ENCODE results near the gene NOL9. TPM values are rescaled to one million over a fixed set of nuclear protein-coding genes. Genes with fewer than 3 reads are reported as not detected.
"Not testable (repeated sequence)": the region's sequence is repeated elsewhere in the genome, so short reads cannot be mapped to it uniquely, and the experiment has no call there.

NOL9 gene
- total and polyA plus RNA-seq, 2 of the 13 experiments (the other 11 are each of a cell fraction or from before 2014, with no cell fraction given), result 18.0 to 24.7 TPM

GRCh38 chr1:6599991-6600390, 45.7 kb upstream of the NOL9 start:
- in situ Hi-C loops (cut with HindIII; ENCODE audit: extremely low pct_ligation_motif_present, low pct_unique_long_range_greater_than_20kb); H3K9me3 ChIP-seq (ENCODE audit: low read length); H3K27me3 ChIP-seq (ENCODE audit: control insufficient read depth in 1 of 2, insufficient read depth in 2 of 2, low read length in 2 of 2); DNase-seq (ENCODE audit: low spot score); FAIRE-seq; BruUV-seq (replicated peaks); CTCF ChIA-PET (ENCODE audit: low intra/inter-chr PET ratio, low total read pairs); ATAC-seq; H2AFZ ChIP-seq (ENCODE audit: low read length): not testable (repeated sequence)
- peak overlapping the region; percentile 97 for H3K4me2 ChIP-seq (ENCODE audit: low read depth, low read length)
- peaks cover 23 to 45% of the 10 kb centered on the region in 2 experiments for H3K36me3 ChIP-seq (replicated peaks in 1 of 2; ENCODE audit: control insufficient read depth in 1 of 2, insufficient read depth in 2 of 2, low read length in 2 of 2)
- peaks cover 57% of the 10 kb centered on the region for H4K20me1 ChIP-seq (ENCODE audit: insufficient read depth, low read length)
- TF ChIP-seq ZNF605 (CRISPR knock-in tag; IDR thresholded peaks at IDR 0.05) (0 out of 2 replicates have a peak, but pooled peaks have one; percentile 4), ZNF770 (CRISPR knock-in tag; IDR thresholded peaks at IDR 0.05) (peak; percentile 70)
- WGBS (ENCODE audit: low lambda C conversion rate), result 48% methylated on average over 8 of the region's 8 CpGs
- H3K79me2 ChIP-seq (ENCODE audit: insufficient read depth, low read length), result peaks cover 59% of the 10 kb centered on the region
- peak overlapping the region; percentile 77 to 93 (median 92) for H3K4me3 ChIP-seq (replicated peaks in 1 of 3; ENCODE audit: insufficient read depth in 1 of 3, low read depth in 2 of 3, low read length in 3 of 3)
- peaks cover 46% of the 10 kb centered on the region for H3K4me1 ChIP-seq (ENCODE audit: insufficient read depth, low read length)
- intact Hi-C loops (cut with micrococcal nuclease; ENCODE audit: unreplicated experiment), result loop anchor here (2.0 kb wide), 1 partner anchor 21 kb away; the partner anchor contains the start of gene ZBTB48
- H3K27ac ChIP-seq (ENCODE audit: extremely low read length, insufficient read depth, low read length), result peak overlapping the region; percentile 100
- POLR2A ChIA-PET, result interaction anchor here (1.3 to 7.1 kb wide), 6 partner anchors 8 to 46 kb away, joined by 5 to 113 read pairs (median 22); partner anchors contain the start of genes NOL9, PHF13, TAS1R1 and ZBTB48
- peak overlapping the region; percentile 87; the same call in 1 of the 2 replicates for H3K9ac ChIP-seq (ENCODE audit: insufficient read depth, low read depth, low read length)

GRCh38 chr1:6599141-6599975, 45.0 kb upstream of the NOL9 start:
- in situ Hi-C loops (cut with HindIII; ENCODE audit: extremely low pct_ligation_motif_present, low pct_unique_long_range_greater_than_20kb), result no loop called here
- H3K79me2 ChIP-seq (ENCODE audit: insufficient read depth, low read length), result peaks cover 60% of the 10 kb centered on the region
- POLR2A ChIA-PET, result interaction anchor here (1.3 to 7.1 kb wide), 4 partner anchors 10 to 18 kb away, joined by 5 to 113 read pairs (median 34); partner anchors contain the start of genes PHF13 and ZBTB48
- BruUV-seq (replicated peaks), result no TSS peak
- peak overlapping the region; percentile 97 for H3K4me2 ChIP-seq (ENCODE audit: low read depth, low read length)
- ATAC-seq (no peak), DNase-seq (ENCODE audit: low spot score) (no peak), FAIRE-seq (no peak)
- peaks cover 40% of the 10 kb centered on the region for H3K4me1 ChIP-seq (ENCODE audit: insufficient read depth, low read length)
- H3K4me3 ChIP-seq (replicated peaks in 1 of 3; ENCODE audit: insufficient read depth in 1 of 3, low read depth in 2 of 3, low read length in 3 of 3), result peak overlapping the region; percentile 41 to 93 (median 92); a peak in 5 of 6 replicates
- no peaks in the 10 kb centered on the region; a peak in 1 of 5 replicates for H3K27me3 ChIP-seq (ENCODE audit: control insufficient read depth in 1 of 2, insufficient read depth in 2 of 2, low read length in 2 of 2)
- intact Hi-C loops (cut with micrococcal nuclease; ENCODE audit: unreplicated experiment), result no loop called here
- WGBS (ENCODE audit: low lambda C conversion rate), result 88% methylated on average over 16 of the region's 31 CpGs
- peak overlapping the region; percentile 27 for H3K27ac ChIP-seq (ENCODE audit: extremely low read length, insufficient read depth, low read length)
- H3K36me3 ChIP-seq (replicated peaks in 1 of 2; ENCODE audit: control insufficient read depth in 1 of 2, insufficient read depth in 2 of 2, low read length in 2 of 2), result peaks cover 23 to 50% of the 10 kb centered on the region in 2 experiments
- H4K20me1 ChIP-seq (ENCODE audit: insufficient read depth, low read length), result peaks cover 58% of the 10 kb centered on the region
- H2AFZ ChIP-seq (ENCODE audit: low read length), result no peak overlapping the region
- CTCF ChIA-PET (ENCODE audit: low intra/inter-chr PET ratio, low total read pairs), result no interaction called here
- H3K9me3 ChIP-seq (ENCODE audit: low read length), result no peaks in the 10 kb centered on the region
- H3K9ac ChIP-seq (ENCODE audit: insufficient read depth, low read depth, low read length), result peak overlapping the region; percentile 87; the same call in 1 of the 2 replicates
- TF ChIP-seq BATF2 (CRISPR knock-in tag; IDR thresholded peaks at IDR 0.05) (no peak), RBAK (CRISPR knock-in tag; IDR thresholded peaks at IDR 0.05) (no peak), ZNF7 (CRISPR knock-in tag; IDR thresholded peaks at IDR 0.05) (no peak), ZNF678 (CRISPR knock-in tag; IDR thresholded peaks at IDR 0.05) (no peak), HNF4G (IDR thresholded peaks at IDR 0.05; ENCODE audit: borderline replicate concordance, low read depth, low read length) (no peak), HNF4G (CRISPR knock-in tag; IDR thresholded peaks at IDR 0.05; ENCODE audit: borderline replicate concordance, low read depth) (no peak), ZNF704 (CRISPR knock-in tag; IDR thresholded peaks at IDR 0.05; ENCODE audit: borderline replicate concordance) (no peak), ZSCAN9 (CRISPR knock-in tag; IDR thresholded peaks at IDR 0.05; ENCODE audit: borderline replicate concordance) (no peak), AKAP8 (CRISPR knock-in tag; IDR thresholded peaks at IDR 0.05) (0 out of 2 replicates have a peak, but pooled peaks have one; percentile 38), RBM22 (optimal IDR thresholded peaks at IDR 0.05; ENCODE audit: low read length) (no peak), TBX2 (CRISPR knock-in tag; IDR thresholded peaks at IDR 0.05; ENCODE audit: borderline replicate concordance) (no peak)
